Endothelial cell (in vitro differentiated cells): ENCODE data around the gene GARS1. TPM values are rescaled to one million over a fixed set of nuclear protein-coding genes. Genes with fewer than 3 reads are reported as not detected.

Experiments used
- DNase-seq: peaks from one replicate; pipeline ENCODE4 v3.0.0; 2021; ENCODE audit warnings: low spot score
- H3K27ac Mint-ChIP-seq: one replicate; pipeline ENCODE4 v1.8.0; 2021; ENCODE audit warnings: mixed read lengths, inconsistent platforms; ENCODE audit not compliant: unreplicated experiment
- H3K27me3 Mint-ChIP-seq: one replicate; pipeline ENCODE4 v1.8.0; 2021; ENCODE audit warnings: mild to moderate bottlenecking, moderate library complexity, mixed read lengths, inconsistent platforms; ENCODE audit not compliant: unreplicated experiment
- H3K36me3 Mint-ChIP-seq: one replicate; pipeline ENCODE4 v1.8.0; 2021; ENCODE audit warnings: mild to moderate bottlenecking, low read depth, mixed read lengths, inconsistent platforms; ENCODE audit not compliant: unreplicated experiment
- H3K4me1 Mint-ChIP-seq: one replicate; pipeline ENCODE4 v1.8.0; 2021; ENCODE audit warnings: mild to moderate bottlenecking, mixed read lengths, inconsistent platforms; ENCODE audit not compliant: unreplicated experiment
- H3K4me3 Mint-ChIP-seq: one replicate; pipeline ENCODE4 v1.8.0; 2021; ENCODE audit warnings: mild to moderate bottlenecking, mixed read lengths, inconsistent platforms; ENCODE audit not compliant: unreplicated experiment
- H3K9me3 Mint-ChIP-seq: one replicate; pipeline ENCODE4 v1.8.0; 2021; ENCODE audit warnings: mixed read lengths, inconsistent platforms; ENCODE audit not compliant: unreplicated experiment
- long read RNA-seq: library from polyadenylated mRNA; unstranded; transcript quantifications from one replicate; pipeline ENCODE4 v2.0.0, GENCODE V29; 2020; ENCODE audit not compliant: unreplicated experiment
- total RNA-seq: library from RNA; stranded (reverse); fragmentation: NEBNext Ultra II Directional; extraction: Animal tissue kit (Norgen Biotek cat#: 25700); gene quantifications from one replicate; pipeline ENCODE4 v1.2.1, GENCODE V29; 2021; ENCODE audit not compliant: unreplicated experiment
- TF ChIP-seq, protein P1 (sequence below): fragments of 200-600 bp; sonication (generic); IDR thresholded peaks from one replicate; pipeline ENCODE4 v1.5.0; 2021; ENCODE audit warnings: antibody characterized with exemption; ENCODE audit not compliant: unreplicated experiment

The GARS1 gene, protein sequence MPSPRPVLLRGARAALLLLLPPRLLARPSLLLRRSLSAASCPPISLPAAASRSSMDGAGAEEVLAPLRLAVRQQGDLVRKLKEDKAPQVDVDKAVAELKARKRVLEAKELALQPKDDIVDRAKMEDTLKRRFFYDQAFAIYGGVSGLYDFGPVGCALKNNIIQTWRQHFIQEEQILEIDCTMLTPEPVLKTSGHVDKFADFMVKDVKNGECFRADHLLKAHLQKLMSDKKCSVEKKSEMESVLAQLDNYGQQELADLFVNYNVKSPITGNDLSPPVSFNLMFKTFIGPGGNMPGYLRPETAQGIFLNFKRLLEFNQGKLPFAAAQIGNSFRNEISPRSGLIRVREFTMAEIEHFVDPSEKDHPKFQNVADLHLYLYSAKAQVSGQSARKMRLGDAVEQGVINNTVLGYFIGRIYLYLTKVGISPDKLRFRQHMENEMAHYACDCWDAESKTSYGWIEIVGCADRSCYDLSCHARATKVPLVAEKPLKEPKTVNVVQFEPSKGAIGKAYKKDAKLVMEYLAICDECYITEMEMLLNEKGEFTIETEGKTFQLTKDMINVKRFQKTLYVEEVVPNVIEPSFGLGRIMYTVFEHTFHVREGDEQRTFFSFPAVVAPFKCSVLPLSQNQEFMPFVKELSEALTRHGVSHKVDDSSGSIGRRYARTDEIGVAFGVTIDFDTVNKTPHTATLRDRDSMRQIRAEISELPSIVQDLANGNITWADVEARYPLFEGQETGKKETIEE
- 91.3 TPM for total RNA-seq
- long read RNA-seq, transcript GARS-201 (17 exons, 2,634 nt) = major isoform, 70 of 79 reads
- long read RNA-seq, partial matches to known transcripts = 5 of 79 reads
- long read RNA-seq, other reads (novel, unspliced or antisense) = 4 of 79 reads

DNA sequence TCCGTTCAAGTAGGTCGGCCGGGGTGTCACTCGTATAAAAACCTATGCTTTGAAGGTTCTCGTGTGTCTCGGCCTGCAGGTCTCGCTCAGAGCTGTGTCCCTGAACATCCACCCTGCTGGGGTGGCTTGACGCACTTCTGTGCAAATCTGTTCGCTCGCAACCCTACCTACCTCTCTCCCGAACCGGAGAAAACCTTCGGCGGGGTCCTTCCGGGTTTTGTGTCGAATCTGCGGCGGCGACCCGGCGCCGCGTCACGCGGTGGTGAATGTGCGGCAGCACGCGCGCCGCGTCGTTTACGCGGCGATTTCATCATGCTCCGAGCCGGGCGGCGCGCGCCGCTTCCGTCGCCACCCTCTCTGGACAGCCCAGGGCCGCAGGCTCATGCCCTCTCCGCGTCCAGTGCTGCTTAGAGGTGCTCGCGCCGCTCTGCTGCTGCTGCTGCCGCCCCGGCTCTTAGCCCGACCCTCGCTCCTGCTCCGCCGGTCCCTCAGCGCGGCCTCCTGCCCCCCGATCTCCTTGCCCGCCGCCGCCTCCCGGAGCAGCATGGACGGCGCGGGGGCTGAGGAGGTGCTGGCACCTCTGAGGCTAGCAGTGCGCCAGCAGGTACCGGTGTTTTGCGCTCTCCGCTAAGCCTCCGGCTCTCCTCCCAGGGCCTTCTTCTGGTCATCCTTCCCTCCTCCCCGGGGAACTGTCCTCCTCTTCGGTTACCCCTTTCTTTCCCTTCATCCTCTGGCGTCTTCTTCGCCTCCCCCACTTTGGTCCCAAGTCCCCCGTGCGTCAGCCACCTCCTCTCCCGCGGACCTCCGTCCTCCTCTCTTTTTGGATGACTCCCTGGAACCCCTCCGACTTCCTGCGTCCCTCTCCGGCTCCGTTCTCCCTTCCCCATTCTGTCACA is at the start of gene GARS1:
GARS1 (plus strand) TSS at position 339 of the 896 bp plus-strand sequence; CDS start at position 383, 44 bp downstream.
- H3K4me3 Mint-ChIP-seq = peak within 1 kb of the TSS; percentile 100
- H3K4me1 Mint-ChIP-seq = peaks cover 22% of the 10 kb centered on the region
- H3K9me3 Mint-ChIP-seq = no peaks in the 10 kb centered on the region
- TF ChIP-seq, protein P1, sequence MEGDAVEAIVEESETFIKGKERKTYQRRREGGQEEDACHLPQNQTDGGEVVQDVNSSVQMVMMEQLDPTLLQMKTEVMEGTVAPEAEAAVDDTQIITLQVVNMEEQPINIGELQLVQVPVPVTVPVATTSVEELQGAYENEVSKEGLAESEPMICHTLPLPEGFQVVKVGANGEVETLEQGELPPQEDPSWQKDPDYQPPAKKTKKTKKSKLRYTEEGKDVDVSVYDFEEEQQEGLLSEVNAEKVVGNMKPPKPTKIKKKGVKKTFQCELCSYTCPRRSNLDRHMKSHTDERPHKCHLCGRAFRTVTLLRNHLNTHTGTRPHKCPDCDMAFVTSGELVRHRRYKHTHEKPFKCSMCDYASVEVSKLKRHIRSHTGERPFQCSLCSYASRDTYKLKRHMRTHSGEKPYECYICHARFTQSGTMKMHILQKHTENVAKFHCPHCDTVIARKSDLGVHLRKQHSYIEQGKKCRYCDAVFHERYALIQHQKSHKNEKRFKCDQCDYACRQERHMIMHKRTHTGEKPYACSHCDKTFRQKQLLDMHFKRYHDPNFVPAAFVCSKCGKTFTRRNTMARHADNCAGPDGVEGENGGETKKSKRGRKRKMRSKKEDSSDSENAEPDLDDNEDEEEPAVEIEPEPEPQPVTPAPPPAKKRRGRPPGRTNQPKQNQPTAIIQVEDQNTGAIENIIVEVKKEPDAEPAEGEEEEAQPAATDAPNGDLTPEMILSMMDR = no peak
- H3K27ac Mint-ChIP-seq = peak within 1 kb of the TSS; percentile 93
- peaks cover 7% of the 10 kb centered on the region for H3K36me3 Mint-ChIP-seq
- peak; percentile 87 for DNase-seq
- H3K27me3 Mint-ChIP-seq = peaks cover 10% of the 10 kb centered on the region

DNA sequence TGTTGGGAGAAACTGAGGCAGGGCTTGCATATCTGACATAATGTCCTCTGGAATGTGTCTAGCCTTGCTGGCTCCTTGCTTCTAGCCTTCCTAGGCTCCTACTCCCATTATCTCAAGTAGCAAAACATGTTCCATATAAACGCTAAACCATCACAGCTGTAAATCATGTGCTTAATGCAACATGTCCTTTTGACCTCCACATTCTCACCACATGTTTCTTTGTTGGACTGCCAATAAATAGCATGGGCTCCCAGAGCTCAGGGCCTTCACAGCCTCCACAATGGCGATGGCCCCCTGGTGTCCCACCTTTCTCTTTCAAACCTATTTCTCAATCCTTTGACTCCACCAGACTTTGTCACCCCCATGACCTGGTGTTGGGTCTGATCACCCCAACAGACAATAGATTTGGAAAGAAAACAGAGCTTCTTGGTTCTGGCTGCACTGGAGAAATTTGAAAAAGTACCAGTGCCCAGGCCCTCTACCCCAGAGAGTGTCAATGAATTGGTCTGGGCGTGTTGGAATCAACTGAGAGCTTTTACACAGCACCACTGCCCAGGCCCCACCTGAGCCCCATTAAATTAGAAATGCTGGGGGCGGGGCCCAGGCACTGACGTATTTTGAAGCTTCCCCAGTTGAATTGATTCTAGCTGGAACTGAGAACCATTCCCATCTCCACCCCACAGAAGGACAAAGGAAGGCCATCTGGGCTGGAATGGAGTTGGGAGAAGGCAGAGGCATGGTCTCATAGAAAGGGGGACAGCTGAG is 48.7 kb upstream of the GARS1 start:
- H3K36me3 Mint-ChIP-seq = peaks cover 3% of the 10 kb centered on the region
- no peak for DNase-seq
- peaks cover 4% of the 10 kb centered on the region for H3K27me3 Mint-ChIP-seq
- no peak overlapping the region for H3K4me3 Mint-ChIP-seq
- peaks cover 21% of the 10 kb centered on the region for H3K4me1 Mint-ChIP-seq
- TF ChIP-seq, protein P1 = no peak
- H3K9me3 Mint-ChIP-seq = no peaks in the 10 kb centered on the region
- no peak overlapping the region for H3K27ac Mint-ChIP-seq

DNA sequence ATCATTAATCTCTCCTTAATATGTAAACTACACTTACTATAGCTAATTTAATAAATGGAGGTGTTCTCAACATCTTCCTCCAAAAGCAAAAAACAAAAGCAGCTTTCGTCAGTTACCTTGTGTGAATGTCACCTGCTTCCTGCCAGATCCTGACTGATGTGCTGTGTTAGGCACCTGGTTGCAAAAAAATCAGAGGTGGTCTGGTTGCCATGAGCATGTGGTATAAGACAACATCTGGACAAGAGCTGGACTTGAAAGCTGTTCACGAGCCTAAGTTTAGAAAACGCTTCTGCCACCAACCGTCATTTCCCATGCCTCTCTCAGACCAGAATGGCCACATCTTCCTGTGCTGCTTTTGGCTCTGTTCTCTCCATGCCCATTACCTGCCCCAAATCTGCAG is 48.1 kb upstream of the GARS1 start:
- peaks cover 25% of the 10 kb centered on the region for H3K4me1 Mint-ChIP-seq
- TF ChIP-seq, protein P1 = no peak
- H3K9me3 Mint-ChIP-seq = no peaks in the 10 kb centered on the region
- no peak for DNase-seq
- no peak overlapping the region for H3K4me3 Mint-ChIP-seq
- H3K27me3 Mint-ChIP-seq = peaks cover 4% of the 10 kb centered on the region
- no peak overlapping the region for H3K27ac Mint-ChIP-seq
- H3K36me3 Mint-ChIP-seq = peaks cover 3% of the 10 kb centered on the region

DNA sequence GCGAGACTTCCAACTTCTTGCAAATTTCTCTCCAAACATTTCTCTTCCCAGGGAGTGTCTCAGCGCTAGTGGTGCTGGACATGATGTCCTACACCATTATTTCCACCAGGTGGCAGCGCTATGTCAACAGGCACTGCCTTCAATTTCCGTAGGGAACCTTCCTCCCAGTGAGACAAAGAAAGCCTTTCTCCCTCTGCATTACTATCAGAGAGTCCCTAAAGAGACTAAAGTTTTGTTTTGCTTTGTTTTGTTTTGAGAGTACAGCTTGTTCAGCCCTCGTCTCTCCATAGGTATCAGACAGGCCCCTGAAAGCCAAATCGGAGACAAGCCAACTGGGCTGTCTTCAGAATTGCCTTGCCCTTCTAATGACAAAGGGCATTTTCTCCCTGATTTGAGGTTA is 45.8 kb upstream of the GARS1 start:
- Mint-ChIP-seq H3K4me3 (peak overlapping the region; percentile 21), H3K4me1 (peaks cover 26% of the 10 kb centered on the region), H3K9me3 (no peaks in the 10 kb centered on the region), H3K27me3 (peaks cover 4% of the 10 kb centered on the region), H3K36me3 (peaks cover 3% of the 10 kb centered on the region), H3K27ac (peak overlapping the region; percentile 92)
- TF ChIP-seq, protein P1 = peak; percentile 82
- peak; percentile 73 for DNase-seq
